ENCODE results near the gene ZNF652. TPM values are rescaled to one million over a fixed set of nuclear protein-coding genes. Genes with fewer than 3 reads are reported as not detected.

Gene ZNF652
- total RNA-seq, 1 donor from 2014 or later: 26.8 TPM

DNA sequence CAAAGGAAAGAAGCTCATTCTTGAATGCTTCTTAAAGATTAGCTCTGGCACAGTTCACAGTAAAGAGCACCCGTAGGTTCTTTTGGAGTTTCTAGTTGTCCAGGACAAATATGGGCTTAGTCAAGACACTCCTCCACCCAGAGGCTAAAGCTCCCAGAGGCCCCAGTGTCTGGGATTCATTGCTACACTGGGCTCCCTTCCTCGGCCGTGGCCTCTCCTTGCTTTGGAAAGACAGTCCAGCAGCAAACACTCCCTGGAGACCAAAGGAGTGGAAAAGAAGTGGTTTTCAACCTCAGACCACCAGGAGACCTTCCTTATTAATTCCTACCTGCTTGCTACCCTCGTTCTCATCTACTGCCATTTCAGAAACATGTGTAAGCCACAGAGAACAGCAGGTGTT lies 35.5 kb upstream of the ZNF652 start:
- no peak overlapping the region for H3K4me3 ChIP-seq (ENCODE audit: insufficient read depth, low read depth, low read length)
- no peak for DNase-seq (ENCODE audit: low read depth)
- no peak overlapping the region for H3K9ac ChIP-seq (ENCODE audit: low read length)
- Mint-ChIP-seq H3K9me3 (ENCODE audit: unreplicated experiment) (no peaks in the 10 kb centered on the region), H3K4me1 (ENCODE audit: low read depth, unreplicated experiment) (peaks cover 8% of the 10 kb centered on the region), H3K27ac (ENCODE audit: unreplicated experiment) (no peak overlapping the region), H3K4me3 (ENCODE audit: unreplicated experiment) (no peak overlapping the region), H3K27me3 (ENCODE audit: low read depth, unreplicated experiment) (peaks cover 9% of the 10 kb centered on the region), H3K36me3 (ENCODE audit: low read depth, unreplicated experiment) (peaks cover 2% of the 10 kb centered on the region)
- no peak overlapping the region for H3K27ac ChIP-seq (ENCODE audit: low read depth, low read length)
- H3K79me2 ChIP-seq (ENCODE audit: insufficient read depth, low read length): no peaks in the 10 kb centered on the region
- no peak overlapping the region for H2AFZ ChIP-seq (ENCODE audit: low read depth, low read length)
- H3K4me1 ChIP-seq (ENCODE audit: insufficient read depth, low read length): no peaks in the 10 kb centered on the region
- FAIRE-seq: no peak
- H3K9me3 ChIP-seq (ENCODE audit: insufficient read depth, low read depth, low read length): no peaks in the 10 kb centered on the region
- H4K20me1 ChIP-seq (ENCODE audit: insufficient read depth, low read length): no peaks in the 10 kb centered on the region
- H3K36me3 ChIP-seq (ENCODE audit: insufficient read depth, low read length): no peaks in the 10 kb centered on the region
- H3K4me2 ChIP-seq (ENCODE audit: low read length): no peak overlapping the region
- TF ChIP-seq EZH2 (IDR thresholded peaks at IDR 0.05; ENCODE audit: insufficient read depth, low read length): no peak
- TF ChIP-seq, protein P1, sequence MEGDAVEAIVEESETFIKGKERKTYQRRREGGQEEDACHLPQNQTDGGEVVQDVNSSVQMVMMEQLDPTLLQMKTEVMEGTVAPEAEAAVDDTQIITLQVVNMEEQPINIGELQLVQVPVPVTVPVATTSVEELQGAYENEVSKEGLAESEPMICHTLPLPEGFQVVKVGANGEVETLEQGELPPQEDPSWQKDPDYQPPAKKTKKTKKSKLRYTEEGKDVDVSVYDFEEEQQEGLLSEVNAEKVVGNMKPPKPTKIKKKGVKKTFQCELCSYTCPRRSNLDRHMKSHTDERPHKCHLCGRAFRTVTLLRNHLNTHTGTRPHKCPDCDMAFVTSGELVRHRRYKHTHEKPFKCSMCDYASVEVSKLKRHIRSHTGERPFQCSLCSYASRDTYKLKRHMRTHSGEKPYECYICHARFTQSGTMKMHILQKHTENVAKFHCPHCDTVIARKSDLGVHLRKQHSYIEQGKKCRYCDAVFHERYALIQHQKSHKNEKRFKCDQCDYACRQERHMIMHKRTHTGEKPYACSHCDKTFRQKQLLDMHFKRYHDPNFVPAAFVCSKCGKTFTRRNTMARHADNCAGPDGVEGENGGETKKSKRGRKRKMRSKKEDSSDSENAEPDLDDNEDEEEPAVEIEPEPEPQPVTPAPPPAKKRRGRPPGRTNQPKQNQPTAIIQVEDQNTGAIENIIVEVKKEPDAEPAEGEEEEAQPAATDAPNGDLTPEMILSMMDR (IDR thresholded peaks at IDR 0.05; ENCODE audit: insufficient read depth, low read depth, low read length): no peak
- H3K27me3 ChIP-seq (ENCODE audit: insufficient read depth, low read length): peaks cover 2% of the 10 kb centered on the region

DNA sequence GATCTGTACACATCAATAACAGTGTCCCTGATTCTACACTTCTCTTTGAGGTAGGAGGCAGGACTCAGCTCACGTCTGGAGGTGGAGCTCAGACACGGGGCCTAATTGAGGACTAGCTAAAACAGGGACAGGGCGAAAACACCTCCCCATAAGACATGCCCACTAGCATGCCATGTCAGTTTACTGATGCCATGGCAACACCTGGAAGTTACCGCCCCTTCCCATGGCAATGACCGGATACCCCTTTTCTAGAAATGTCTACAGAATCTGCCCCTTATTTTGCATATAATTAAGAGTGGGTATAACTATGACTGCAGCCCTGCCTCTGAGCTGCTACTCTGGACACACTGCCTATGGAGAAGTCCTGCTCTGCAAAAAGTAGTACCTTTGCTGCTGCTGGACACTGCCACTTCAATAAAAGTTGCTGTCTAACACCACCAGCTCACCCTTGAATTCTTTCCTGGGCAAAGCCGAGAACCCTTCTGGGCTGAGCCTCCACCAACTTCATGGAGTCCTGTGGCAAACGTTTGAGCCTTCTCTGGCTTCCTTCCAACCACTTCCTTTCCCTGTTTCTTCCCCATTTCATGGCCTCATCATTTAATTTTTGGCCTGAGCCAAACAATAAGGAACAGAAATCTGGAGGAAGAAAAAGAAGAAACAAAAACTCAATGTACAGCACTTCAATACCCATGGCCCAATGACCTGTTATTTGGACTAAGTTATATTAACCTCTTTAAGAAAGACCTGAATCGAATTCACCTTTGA lies 31.6 kb upstream of the ZNF652 start:
- Histone ChIP-seq H3K27ac (ENCODE audit: low read depth, low read length) (no peak overlapping the region), H3K4me3 (ENCODE audit: insufficient read depth, low read depth, low read length) (no peak overlapping the region), H4K20me1 (ENCODE audit: insufficient read depth, low read length) (no peaks in the 10 kb centered on the region), H3K36me3 (ENCODE audit: insufficient read depth, low read length) (no peaks in the 10 kb centered on the region), H3K79me2 (ENCODE audit: insufficient read depth, low read length) (no peaks in the 10 kb centered on the region), H3K27me3 (ENCODE audit: insufficient read depth, low read length) (peaks cover 2% of the 10 kb centered on the region), H3K9ac (ENCODE audit: low read length) (no peak overlapping the region), H3K9me3 (ENCODE audit: insufficient read depth, low read depth, low read length) (no peaks in the 10 kb centered on the region), H3K4me2 (ENCODE audit: low read length) (no peak overlapping the region), H2AFZ (ENCODE audit: low read depth, low read length) (no peak overlapping the region), H3K4me1 (ENCODE audit: insufficient read depth, low read length) (peaks cover 6% of the 10 kb centered on the region)
- no peak for FAIRE-seq
- Mint-ChIP-seq H3K4me1 (ENCODE audit: low read depth, unreplicated experiment) (peaks cover 6% of the 10 kb centered on the region), H3K27me3 (ENCODE audit: low read depth, unreplicated experiment) (peaks cover 9% of the 10 kb centered on the region), H3K9me3 (ENCODE audit: unreplicated experiment) (no peaks in the 10 kb centered on the region), H3K27ac (ENCODE audit: unreplicated experiment) (peak overlapping the region; percentile 6), H3K36me3 (ENCODE audit: low read depth, unreplicated experiment) (no peaks in the 10 kb centered on the region), H3K4me3 (ENCODE audit: unreplicated experiment) (no peak overlapping the region)
- DNase-seq (ENCODE audit: low read depth): no peak
- TF ChIP-seq EZH2 (IDR thresholded peaks at IDR 0.05; ENCODE audit: insufficient read depth, low read length): no peak
- TF ChIP-seq, protein P1 (IDR thresholded peaks at IDR 0.05; ENCODE audit: insufficient read depth, low read depth, low read length): no peak

Data from astrocyte (in vitro differentiated cells and primary cell).